IMR-90 (cell line): ENCODE measurements around the gene LRP6. TPM values are rescaled to one million over a fixed set of nuclear protein-coding genes. Genes with fewer than 3 reads are reported as not detected.

Source experiments
- ATAC-seq: fragments of 200-7000 bp; cut with Tn5 transposase; 2 replicates; pipeline ENCODE4 v1.9.1; 2020; ENCODE audit warnings: low read depth, mild to moderate bottlenecking, moderate library complexity
- BruUV-seq: library from RNA; stranded (reverse); fragments of 400-500 nt; replicated peaks from 2 replicates; lab custom pipeline; 2021; lab: Mats Ljungman, UMichigan
- CTCF ChIA-PET: fragments of 300-600 bp; formaldehyde crosslinking; extraction: SDS; loops from one replicate; lab custom pipeline; 2021; ENCODE audit warnings: antibody characterized with exemption; lab: Yijun Ruan, JAX
- POLR2A ChIA-PET: fragments of 300-600 bp; sonication (Branson Sonifier 250); formaldehyde crosslinking; loops from one replicate; lab custom pipeline; 2022; ENCODE audit warnings: antibody characterized with exemption; ENCODE audit not compliant: unreplicated experiment; lab: Charles Lee
- DNase-seq: peaks from one replicate; pipeline ENCODE4 v3.0.0; 2013
- H2AFZ ChIP-seq: replicated peaks from 2 replicates; pipeline ENCODE3; 2013; ENCODE audit warnings: low read length, mild to moderate bottlenecking; ENCODE audit not compliant: poor library complexity
- H2AK5ac ChIP-seq: 2 replicates; pipeline ENCODE4 v1.6.1; 2013; ENCODE audit warnings: low read depth, low read length, inconsistent platforms
- H2AK9ac ChIP-seq: replicated peaks from 2 replicates; pipeline ENCODE3; 2013; ENCODE audit warnings: mild to moderate bottlenecking, low read depth, low read length, moderate library complexity; ENCODE audit not compliant: poor library complexity
- H2BK120ac ChIP-seq: 2 replicates; pipeline ENCODE4 v1.6.1; 2013; ENCODE audit warnings: low read depth, low read length, inconsistent platforms
- H2BK15ac ChIP-seq: 3 replicates; pipeline ENCODE4 v1.6.1; 2013; ENCODE audit warnings: low read depth, low read length, inconsistent platforms
- H2BK20ac ChIP-seq: 2 replicates; pipeline ENCODE4 v1.6.1; 2013; ENCODE audit warnings: low read depth, mild to moderate bottlenecking, inconsistent platforms, low read length, moderate library complexity
- H2BK5ac ChIP-seq: 2 replicates; pipeline ENCODE4 v1.6.1; 2013; ENCODE audit warnings: mild to moderate bottlenecking, low read depth, low read length, inconsistent platforms; ENCODE audit not compliant: poor library complexity, severe bottlenecking
- H3K14ac ChIP-seq: replicated peaks from 2 replicates; pipeline ENCODE4 v1.6.1; 2013; ENCODE audit warnings: low read depth, low read length, inconsistent platforms
- H3K18ac ChIP-seq: 2 replicates; pipeline ENCODE4 v1.6.1; 2013; ENCODE audit warnings: low read depth, low read length, control low read depth
- H3K23ac ChIP-seq: 2 replicates; pipeline ENCODE4 v1.6.1; 2013; ENCODE audit warnings: low read depth, low read length, inconsistent platforms
- H3K27ac ChIP-seq: 2 replicates; pipeline ENCODE4 v1.5.1; 2013; ENCODE audit warnings: mild to moderate bottlenecking, control low read depth, low read length; ENCODE audit not compliant: insufficient read depth
- H3K27me3 ChIP-seq: 2 replicates; pipeline ENCODE4 v1.6.1; 2013; ENCODE audit warnings: low read length; ENCODE audit not compliant: control insufficient read depth, insufficient read depth
- H3K36me3 ChIP-seq: 2 replicates; pipeline ENCODE4 v1.6.1; 2013; ENCODE audit warnings: low read length, mixed read lengths; ENCODE audit not compliant: control insufficient read depth, insufficient read depth
- H3K4ac ChIP-seq: 2 replicates; pipeline ENCODE4 v1.6.1; 2013; ENCODE audit warnings: low read depth, low read length, inconsistent platforms
- H3K4me1 ChIP-seq: 2 replicates; pipeline ENCODE4 v1.6.1; 2013; ENCODE audit warnings: low read length, mixed read lengths; ENCODE audit not compliant: control insufficient read depth, insufficient read depth
- H3K4me2 ChIP-seq: 2 replicates; pipeline ENCODE4 v1.6.1; 2013; ENCODE audit warnings: low read depth, mild to moderate bottlenecking, control low read depth, low read length, moderate library complexity
- H3K4me3 ChIP-seq: 2 replicates; pipeline ENCODE4 v1.5.1; 2013; ENCODE audit warnings: low read depth, mild to moderate bottlenecking, control low read depth, low read length, moderate library complexity; ENCODE audit not compliant: insufficient read depth
- H3K56ac ChIP-seq: 2 replicates; pipeline ENCODE4 v1.6.1; 2013; ENCODE audit warnings: low read length, inconsistent platforms; ENCODE audit not compliant: insufficient read depth; ENCODE audit errors: extremely low read depth
- H3K79me1 ChIP-seq, 2 experiments: 2 replicates each; pipeline ENCODE4 v1.6.1; 2013; ENCODE audit warnings: low read length in 2 of 2, inconsistent platforms in 1 of 2, low read depth in 1 of 2
- H3K9ac ChIP-seq: 2 replicates; pipeline ENCODE4 v1.6.1; 2013; ENCODE audit warnings: low read depth, low read length, control low read depth
- H3K9me1 ChIP-seq: 2 replicates; pipeline ENCODE4 v1.6.1; 2013; ENCODE audit warnings: low read length, inconsistent platforms; ENCODE audit not compliant: insufficient read depth
- H3K9me3 ChIP-seq: 2 replicates; pipeline ENCODE4 v1.6.1; 2013; ENCODE audit warnings: low read length; ENCODE audit not compliant: control insufficient read depth, insufficient read depth
- H4K20me1 ChIP-seq: 2 replicates; pipeline ENCODE4 v1.6.1; 2013; ENCODE audit warnings: low read length, inconsistent platforms; ENCODE audit not compliant: insufficient read depth
- H4K5ac ChIP-seq: 2 replicates; pipeline ENCODE4 v1.6.1; 2013; ENCODE audit warnings: mild to moderate bottlenecking, low read depth, low read length, control low read depth
- H4K8ac ChIP-seq, 2 experiments: 2 replicates each; pipeline ENCODE4 v1.6.1; 2013; ENCODE audit warnings: low read depth in 2 of 2, low read length in 2 of 2, control low read depth in 1 of 2, inconsistent platforms in 1 of 2
- H4K91ac ChIP-seq: 2 replicates; pipeline ENCODE4 v1.6.1; 2013; ENCODE audit warnings: low read depth, low read length, inconsistent platforms; ENCODE audit not compliant: insufficient read depth
- CEBPB ChIP-seq: IDR thresholded peaks from 2 replicates; pipeline ENCODE4 v1.6.1; 2012; ENCODE audit warnings: low read depth, low read length, improper control_type of control experiment
- ELK1 ChIP-seq: fragments of 150-350 bp; IDR thresholded peaks from 2 replicates; pipeline ENCODE4 v1.6.1; 2016; ENCODE audit warnings: low read depth, mild to moderate bottlenecking, low read length, moderate library complexity, borderline replicate concordance
- FOS ChIP-seq: fragments of 150-350 bp; IDR thresholded peaks from 2 replicates; pipeline ENCODE4 v1.6.1; 2016; ENCODE audit warnings: low read depth, low read length
- MAFK ChIP-seq: IDR thresholded peaks from 2 replicates; pipeline ENCODE4 v1.6.1; 2012; ENCODE audit warnings: low read depth, low read length, improper control_type of control experiment
- MAZ ChIP-seq: IDR thresholded peaks from 2 replicates; pipeline ENCODE4 v1.6.1; 2012; ENCODE audit warnings: low read depth, mild to moderate bottlenecking, low read length, improper control_type of control experiment, moderate library complexity, borderline replicate concordance
- MXI1 ChIP-seq: IDR thresholded peaks from 2 replicates; pipeline ENCODE4 v1.6.1; 2012; ENCODE audit warnings: low read depth, mild to moderate bottlenecking, low read length, moderate library complexity, borderline replicate concordance
- RAD21 ChIP-seq: IDR thresholded peaks from 2 replicates; pipeline ENCODE4 v1.6.1; 2012; ENCODE audit warnings: low read length, improper control_type of control experiment
- RFX5 ChIP-seq: IDR thresholded peaks from 2 replicates; pipeline ENCODE4 v1.8.0; 2012; ENCODE audit warnings: low read depth, mild to moderate bottlenecking, low read length, moderate library complexity
- USF2 ChIP-seq: fragments of 150-350 bp; IDR thresholded peaks from 2 replicates; pipeline ENCODE4 v1.6.1; 2017; ENCODE audit warnings: mild to moderate bottlenecking, antibody characterized with exemption, low read length, low read depth
- WGBS, 2 experiments: methylation state at CpG; one replicate each; pipeline versions ENCODE4 v1.1.5 to v1.1.7; 2013; ENCODE audit warnings: missing lambda C conversion rate in 2 of 2; ENCODE audit not compliant: insufficient read length in 1 of 2; ENCODE audit errors: extremely low coverage in 2 of 2; 5-methylcytosine and 5-hydroxymethylcytosine counted together
- dilution Hi-C: fragments of 300-500 bp; cut with HindIII; formaldehyde crosslinking; loops from one replicate; pipeline ENCODE4 v1.14.3; 2018; ENCODE audit warnings: low sequenced_read_pairs; ENCODE audit not compliant: unreplicated experiment
- in situ Hi-C: fragments of 300-500 bp; cut with MboI; formaldehyde crosslinking; loops from 3 replicates; pipeline ENCODE4 v1.14.3; 2019; ENCODE audit warnings: low sequenced_read_pairs, inconsistent platforms, mixed read lengths
- intact Hi-C: fragments of 100-400 bp; cut with micrococcal nuclease; formaldehyde crosslinking; loops from 2 replicates; pipeline ENCODE4 v1.10.0; 2022
- polyA plus RNA-seq, 3 experiments: library from polyadenylated mRNA; depleted of rRNA; stranded (reverse); fragments of >200 nt; gene quantifications; 2 replicates each; pipeline ENCODE4 v1.2.3, GENCODE V29; 2012; ENCODE audit warnings: low replicate concordance in 1 of 3
- total RNA-seq: library from RNA; depleted of rRNA; stranded (reverse); fragments of >200 nt; gene quantifications from 2 replicates; pipeline ENCODE4 v1.2.3, GENCODE V29; 2012

Gene LRP6
- total and polyA plus RNA-seq, 2 of the 4 experiments (the other 2 are of a cell fraction): 14.2 to 32.1 TPM

GRCh38 chr12:12202105-12202504 lies 64.7 kb downstream of the LRP6 start:
- dilution Hi-C loops (no loop called here), intact Hi-C loops (no loop called here), in situ Hi-C loops (no loop called here)
- Histone ChIP-seq H3K9me1 (0 out of 2 replicates have a peak, but pooled peaks cover 3% of the 10 kb centered on the region), H4K5ac (no peak overlapping the region), H4K20me1 (peaks cover 3% of the 10 kb centered on the region; the same call in 1 of the 2 replicates), H2AK5ac (no peak overlapping the region), H4K8ac (no peak overlapping the region), H3K9ac (no peak overlapping the region), H3K4me1 (no peaks in the 10 kb centered on the region), H3K4me2 (no peak overlapping the region), H3K4ac (no peak overlapping the region), H2AK9ac (no peak overlapping the region), H4K91ac (no peak overlapping the region), H3K27ac (no peak overlapping the region), H3K79me1 (peaks cover 20 to 50% of the 10 kb centered on the region in 2 experiments), H3K18ac (no peak overlapping the region), H3K23ac (no peak overlapping the region), H3K27me3 (no peaks in the 10 kb centered on the region), H2BK15ac (no peak overlapping the region), H2BK120ac (no peak overlapping the region), H3K4me3 (no peak overlapping the region), H2BK20ac (no peak overlapping the region), H3K9me3 (peaks cover 7% of the 10 kb centered on the region), H2BK5ac (no peak overlapping the region), H3K14ac (no peak overlapping the region), H2AFZ (no peak overlapping the region), H3K36me3 (peaks cover 9% of the 10 kb centered on the region), H3K56ac (no peak overlapping the region)
- TF ChIP-seq RAD21: no peak
- no peak for TF ChIP-seq MXI1
- no peak for TF ChIP-seq FOS
- no peak for TF ChIP-seq ELK1
- TF ChIP-seq CEBPB: no peak
- TF ChIP-seq USF2: no peak
- no peak for TF ChIP-seq RFX5
- TF ChIP-seq MAFK: no peak
- TF ChIP-seq MAZ: no peak
- POLR2A ChIA-PET: no interaction called here
- CTCF ChIA-PET: no interaction called here
- 96% methylated on average over 5 of the region's 9 CpGs; no CpG with 5 or more reads in 1 of the 2 experiments for WGBS, 2 experiments
- ATAC-seq: no peak
- no TSS peak for BruUV-seq
- no peak for DNase-seq
